NCI-H774 (cell line): ENCODE results near the gene PVALEF.

Experiments
- DNase-seq: peaks from one replicate; lab custom pipeline; 2025; lab: John Stamatoyannopoulos, UW

Gene PVALEF

GRCh38 chr17:81196505-81197408 is 31.4 kb downstream of the PVALEF start:
- DNase-seq: no peak

GRCh38 chr17:81197409-81197795 is 32.1 kb downstream of the PVALEF start:
- DNase-seq: no peak

- DNase-seq: no peak
Measured at GRCh38 chr17:81197831-81198490, 32.7 kb downstream of the PVALEF start.

GRCh38 chr17:81198826-81199481 is 33.6 kb downstream of the PVALEF start:
- no peak for DNase-seq

GRCh38 chr17:81199482-81199830 is 34.1 kb downstream of the PVALEF start:
- no peak for DNase-seq

GRCh38 chr17:81200201-81200600 is 34.9 kb downstream of the PVALEF start:
- no peak for DNase-seq

- no peak for DNase-seq
Measured at GRCh38 chr17:81200695-81201580, 35.6 kb downstream of the PVALEF start.

GRCh38 chr17:81202318-81202717 is 37.0 kb downstream of the PVALEF start:
- no peak for DNase-seq

GRCh38 chr17:81203136-81203535 is 37.8 kb downstream of the PVALEF start:
- DNase-seq: no peak

- DNase-seq: no peak
Measured at GRCh38 chr17:81204578-81204977, 39.3 kb downstream of the PVALEF start.

GRCh38 chr17:81206166-81206565 is 40.9 kb downstream of the PVALEF start:
- no peak for DNase-seq

GRCh38 chr17:81206657-81207056 is 41.4 kb downstream of the PVALEF start:
- no peak for DNase-seq

- DNase-seq: no peak
Measured at GRCh38 chr17:81207610-81208581, 42.6 kb downstream of the PVALEF start.

- no peak for DNase-seq
Measured at GRCh38 chr17:81208651-81209050, 43.3 kb downstream of the PVALEF start.

GRCh38 chr17:81209141-81209540 is 43.8 kb downstream of the PVALEF start:
- DNase-seq: no peak

GRCh38 chr17:81210466-81210865 is 45.2 kb downstream of the PVALEF start:
- DNase-seq: no peak

GRCh38 chr17:81210868-81211267 is 45.6 kb downstream of the PVALEF start:
- no peak for DNase-seq

- no peak for DNase-seq
Measured at GRCh38 chr17:81212365-81212764, 47.1 kb downstream of the PVALEF start.

- DNase-seq: no peak
Measured at GRCh38 chr17:81213978-81214377, 48.7 kb downstream of the PVALEF start.

- no peak for DNase-seq
Measured at GRCh38 chr17:81217491-81217890, 52.2 kb downstream of the PVALEF start.

GRCh38 chr17:81218459-81218858 is 53.2 kb downstream of the PVALEF start:
- no peak for DNase-seq
